Vagina (tissue), 2 donors: ENCODE measurements around the gene KCNK3. TPM values are rescaled to one million over a fixed set of nuclear protein-coding genes. Genes with fewer than 3 reads are reported as not detected.

Experiments
- DNase-seq, 2 donors: peaks; one replicate each; pipeline ENCODE4 v3.0.0-alpha.2; 2017; ENCODE audit errors: extremely low spot score in 2 of 2
- H3K27ac ChIP-seq: fragments of 200-600 bp; sonication (generic); one replicate; pipeline ENCODE4 v1.5.1; 2019
- H3K27me3 ChIP-seq: fragments of 200-600 bp; sonication (generic); one replicate; pipeline ENCODE4 v1.5.1; 2019
- H3K36me3 ChIP-seq, 2 donors: fragments of 200-600 bp; sonication (generic); one replicate each; pipeline ENCODE4 v1.5.1; 2017 to 2019
- H3K4me1 ChIP-seq: fragments of 200-600 bp; sonication (generic); one replicate; pipeline ENCODE4 v1.5.1; 2019
- H3K4me3 ChIP-seq, 2 donors: fragments of 200-600 bp; sonication (generic); 1 replicate in 1 of 2; 2 replicates in 1 of 2; pipeline ENCODE4 v1.5.1; 2016 to 2019
- H3K9me3 ChIP-seq: fragments of 200-600 bp; sonication (generic); one replicate; pipeline ENCODE4 v1.5.1; 2019
- CTCF ChIP-seq, 3 experiments: fragments of 450-650 bp in 2 of 3; fragments of 200-600 bp in 1 of 3; sonication (generic) in 1 of 3; IDR thresholded peaks; one replicate each; pipeline ENCODE4 v1.5.1; 2017 to 2019; ENCODE audit warnings: antibody characterized with exemption in 3 of 3, mild to moderate bottlenecking in 2 of 3, moderate library complexity in 2 of 3
- POLR2A ChIP-seq, 2 donors: fragments of 450-650 bp; IDR thresholded peaks; one replicate each; pipeline ENCODE4 v1.6.1; 2017; ENCODE audit warnings: antibody characterized with exemption in 2 of 2, mild to moderate bottlenecking in 2 of 2, moderate library complexity in 2 of 2
- POLR2AphosphoS5 ChIP-seq, 2 donors: sonication (generic); formaldehyde crosslinking; IDR thresholded peaks; one replicate each; pipeline ENCODE4 v1.9.0; 2017; ENCODE audit warnings: antibody characterized with exemption in 2 of 2, mild to moderate bottlenecking in 2 of 2, low read depth in 1 of 2; ENCODE audit not compliant: insufficient read depth in 1 of 2
- intact Hi-C: fragments of 100-400 bp; cut with DNase I; formaldehyde crosslinking; loops from one replicate; pipeline ENCODE4 v1.15.1; 2023
- total RNA-seq: library from RNA; depleted of rRNA; stranded (reverse); fragments of >200 nt; gene quantifications from one replicate; pipeline ENCODE4 v1.2.3, GENCODE V29; 2016

The KCNK3 gene
- total RNA-seq, 1 donor from 2014 or later: 10.6 TPM

GRCh38 chr2:26683583-26683982 is 8.9 kb upstream of the KCNK3 start:
- Histone ChIP-seq H3K4me3 (no peak overlapping the region), H3K4me1 (no peaks in the 10 kb centered on the region), H3K9me3 (no peaks in the 10 kb centered on the region), H3K27ac (no peak overlapping the region), H3K27me3 (no peaks in the 10 kb centered on the region), H3K36me3 (no peaks in the 10 kb centered on the region)
- intact Hi-C loops: no loop called here
- no peak for TF ChIP-seq POLR2AphosphoS5 (IDR thresholded peaks at IDR 0.05; ENCODE audit: insufficient read depth in 1 of 2, low read depth in 1 of 2)
- no peak for TF ChIP-seq CTCF (IDR thresholded peaks at IDR 0.05)
- no peak for TF ChIP-seq POLR2A (IDR thresholded peaks at IDR 0.05)
- no peak for DNase-seq

- DNase-seq: no peak
- Histone ChIP-seq H3K27ac (no peak overlapping the region), H3K27me3 (no peaks in the 10 kb centered on the region), H3K4me1 (no peaks in the 10 kb centered on the region), H3K4me3 (no peak overlapping the region), H3K9me3 (no peaks in the 10 kb centered on the region), H3K36me3 (no peaks in the 10 kb centered on the region)
- intact Hi-C loops: no loop called here
- no peak for TF ChIP-seq POLR2AphosphoS5 (IDR thresholded peaks at IDR 0.05; ENCODE audit: insufficient read depth in 1 of 2, low read depth in 1 of 2)
Observed at GRCh38 chr2:26685341-26685740, 7.2 kb upstream of the KCNK3 start.

- intact Hi-C loops: no loop called here
- no peak for TF ChIP-seq POLR2AphosphoS5 (IDR thresholded peaks at IDR 0.05; ENCODE audit: insufficient read depth in 1 of 2, low read depth in 1 of 2)
- TF ChIP-seq POLR2A (IDR thresholded peaks at IDR 0.05): no peak
- TF ChIP-seq CTCF (IDR thresholded peaks at IDR 0.05): no peak
- H3K4me1 ChIP-seq: peaks cover 2% of the 10 kb centered on the region
- H3K4me3 ChIP-seq: no peak overlapping the region
- no peaks in the 10 kb centered on the region for H3K36me3 ChIP-seq
- DNase-seq: no peak
- H3K27me3 ChIP-seq: no peaks in the 10 kb centered on the region
- H3K9me3 ChIP-seq: no peaks in the 10 kb centered on the region
- H3K27ac ChIP-seq: no peak overlapping the region
Observed at GRCh38 chr2:26685989-26686839, 6.3 kb upstream of the KCNK3 start.

- Histone ChIP-seq H3K4me1 (peaks cover 13% of the 10 kb centered on the region), H3K36me3 (no peaks in the 10 kb centered on the region), H3K9me3 (no peaks in the 10 kb centered on the region), H3K27ac (no peak overlapping the region), H3K27me3 (no peaks in the 10 kb centered on the region), H3K4me3 (no peak overlapping the region)
- no peak for DNase-seq
- intact Hi-C loops: no loop called here
- TF ChIP-seq POLR2A (IDR thresholded peaks at IDR 0.05) (no peak), POLR2AphosphoS5 (IDR thresholded peaks at IDR 0.05; ENCODE audit: insufficient read depth in 1 of 2, low read depth in 1 of 2) (no peak), CTCF (IDR thresholded peaks at IDR 0.05) (no peak)
Observed at GRCh38 chr2:26687328-26687727, 5.2 kb upstream of the KCNK3 start.

GRCh38 chr2:26687801-26688200 is 4.7 kb upstream of the KCNK3 start:
- H3K9me3 ChIP-seq: no peaks in the 10 kb centered on the region
- no peak overlapping the region for H3K4me3 ChIP-seq
- H3K4me1 ChIP-seq: peaks cover 15% of the 10 kb centered on the region
- intact Hi-C loops: no loop called here
- no peak overlapping the region for H3K27ac ChIP-seq
- TF ChIP-seq POLR2A (IDR thresholded peaks at IDR 0.05): no peak
- no peak for TF ChIP-seq POLR2AphosphoS5 (IDR thresholded peaks at IDR 0.05; ENCODE audit: insufficient read depth in 1 of 2, low read depth in 1 of 2)
- no peak for TF ChIP-seq CTCF (IDR thresholded peaks at IDR 0.05)
- no peaks in the 10 kb centered on the region for H3K36me3 ChIP-seq
- DNase-seq: no peak
- no peaks in the 10 kb centered on the region for H3K27me3 ChIP-seq
